Right lobe of liver (tissue), 6 donors: Measurements from ENCODE around the gene CRISP2. TPM values are rescaled to one million over a fixed set of nuclear protein-coding genes. Genes with fewer than 3 reads are reported as not detected.

Source experiments
- ATAC-seq, 4 donors: fragments of 200-7000 bp; cut with Tn5 transposase; one replicate each; pipeline ENCODE4 v1.9.1; 2020; ENCODE audit warnings: mild to moderate bottlenecking in 4 of 4, moderate library complexity in 4 of 4
- DNase-seq, 3 donors: peaks; one replicate each; pipeline ENCODE4 v3.0.0-alpha.2; 2020
- H3K27ac ChIP-seq, 3 donors: fragments of 200-600 bp; one replicate each; pipeline ENCODE4 v1.8.0; 2022
- H3K27me3 ChIP-seq, 2 donors: fragments of 200-600 bp; one replicate each; pipeline ENCODE4 v1.8.0; 2022
- H3K36me3 ChIP-seq, 4 donors: fragments of 200-600 bp; sonication (generic) in 1 of 4; one replicate each; pipeline versions ENCODE4 v1.5.1 to v1.8.0; 2017 to 2022; ENCODE audit warnings: control low read depth in 1 of 4
- H3K4me1 ChIP-seq, 4 donors: fragments of 200-600 bp; sonication (generic) in 1 of 4; one replicate each; pipeline versions ENCODE4 v1.5.1 to v1.8.0; 2017 to 2022; ENCODE audit warnings: control low read depth in 1 of 4
- H3K4me3 ChIP-seq, 3 donors: fragments of 200-600 bp; one replicate each; pipeline ENCODE4 v1.8.0; 2022
- H3K9me3 ChIP-seq, 4 donors: fragments of 200-600 bp; sonication (generic) in 1 of 4; one replicate each; pipeline versions ENCODE4 v1.5.1 to v1.8.0; 2017 to 2022; ENCODE audit warnings: control low read depth in 1 of 4
- POLR2A ChIP-seq: fragments of 450-650 bp; IDR thresholded peaks from one replicate; pipeline ENCODE4 v1.6.1; 2017; ENCODE audit warnings: antibody characterized with exemption, mild to moderate bottlenecking
- WGBS: methylation state at CpG from one replicate; pipeline ENCODE4 v1.1.6; 2018; ENCODE audit warnings: low coverage, low lambda C conversion rate; ENCODE audit not compliant: insufficient coverage; ENCODE audit errors: missing lambda C conversion rate; 5-methylcytosine and 5-hydroxymethylcytosine counted together
- intact Hi-C, 2 donors: fragments of 100-400 bp; cut with DNase I; formaldehyde crosslinking; loops; one replicate each; pipeline versions ENCODE4 v1.11.2 to v1.14.1; 2022
- total RNA-seq, 6 experiments: library from RNA; depleted of rRNA in 2 of 6; stranded (reverse); fragments of >200 nt in 2 of 6; fragmentation: NEBNext Ultra II Directional in 3 of 6; extraction: Animal tissue kit (Norgen Biotek cat#: 25700) in 3 of 6; gene quantifications; one replicate each; pipeline versions ENCODE4 v1.1.0 to v1.2.4, GENCODE V29; 2016 to 2023
- TF ChIP-seq, protein P1 (sequence below), 4 donors: fragments of 200-600 bp in 3 of 4; fragments of 450-650 bp in 1 of 4; IDR thresholded peaks; one replicate each; pipeline versions ENCODE4 v1.5.1 to v1.8.0; 2016 to 2022; ENCODE audit warnings: antibody characterized with exemption in 4 of 4, mild to moderate bottlenecking in 2 of 4
- donor health status: DM: no; HTN: yes; CAD: no.
- donor health status: DM: no; HTN: no; CAD: no.
- donor health status: DM: no; HTN: no; CAD: no.
- donor health status: DM: no; HTN: yes; CAD: no.
- donor health status: DM: no; HTN: yes; CAD: no.

CRISP2 gene
- total RNA-seq, 6 experiments from 2014 or later, result not detected

DNA sequence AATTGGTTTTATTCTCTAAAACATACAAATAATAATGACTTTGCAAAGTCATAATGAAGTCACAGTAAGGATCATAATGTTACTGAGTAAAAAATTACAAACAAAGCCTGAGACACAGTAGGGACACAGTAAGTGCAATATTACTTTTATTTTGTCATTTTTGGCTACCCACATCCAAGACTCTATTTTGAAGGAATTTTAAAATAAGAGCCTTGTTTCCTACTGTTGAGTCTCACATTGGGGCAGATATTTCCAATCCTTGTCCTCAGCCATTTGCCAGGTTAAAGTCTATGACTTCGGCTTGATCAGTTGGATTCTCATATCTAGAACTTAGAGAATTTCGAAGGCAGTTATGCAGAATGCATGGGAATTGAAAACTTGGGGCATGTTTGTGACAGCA lies 65.9 kb downstream of the CRISP2 start:
- ATAC-seq, result no peak
- 71% methylated on average over 2 of the region's 2 CpGs for whole genome bisulfite sequencing

DNA sequence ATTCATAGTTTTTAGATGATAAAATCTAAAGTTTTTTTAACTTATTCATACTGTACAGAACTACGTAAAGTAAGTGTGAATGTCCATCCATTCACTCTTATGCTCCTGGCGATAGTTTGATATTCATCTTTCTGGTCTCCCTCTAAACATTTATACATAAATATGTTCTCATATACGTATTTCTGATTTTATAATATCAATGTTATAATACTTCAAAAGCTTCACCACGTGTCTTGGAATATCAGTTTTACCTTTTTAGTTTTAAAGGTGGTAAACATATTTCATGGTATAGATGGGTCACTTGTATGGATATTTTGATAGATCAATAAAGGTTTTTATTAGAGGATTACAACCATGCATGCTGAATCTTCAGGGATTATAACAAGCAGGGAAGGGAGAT lies 66.4 kb downstream of the CRISP2 start:
- Histone ChIP-seq H3K9me3 (no peaks in the 10 kb centered on the region), H3K27ac (no peak overlapping the region), H3K4me3 (no peak overlapping the region), H3K36me3 (no peaks in the 10 kb centered on the region), H3K4me1 (no peaks in the 10 kb centered on the region), H3K27me3 (no peaks in the 10 kb centered on the region)
- no peak for DNase-seq
- WGBS, result 62% methylated on average over 4 of the region's 4 CpGs
- TF ChIP-seq POLR2A, result no peak
- TF ChIP-seq, protein P1, sequence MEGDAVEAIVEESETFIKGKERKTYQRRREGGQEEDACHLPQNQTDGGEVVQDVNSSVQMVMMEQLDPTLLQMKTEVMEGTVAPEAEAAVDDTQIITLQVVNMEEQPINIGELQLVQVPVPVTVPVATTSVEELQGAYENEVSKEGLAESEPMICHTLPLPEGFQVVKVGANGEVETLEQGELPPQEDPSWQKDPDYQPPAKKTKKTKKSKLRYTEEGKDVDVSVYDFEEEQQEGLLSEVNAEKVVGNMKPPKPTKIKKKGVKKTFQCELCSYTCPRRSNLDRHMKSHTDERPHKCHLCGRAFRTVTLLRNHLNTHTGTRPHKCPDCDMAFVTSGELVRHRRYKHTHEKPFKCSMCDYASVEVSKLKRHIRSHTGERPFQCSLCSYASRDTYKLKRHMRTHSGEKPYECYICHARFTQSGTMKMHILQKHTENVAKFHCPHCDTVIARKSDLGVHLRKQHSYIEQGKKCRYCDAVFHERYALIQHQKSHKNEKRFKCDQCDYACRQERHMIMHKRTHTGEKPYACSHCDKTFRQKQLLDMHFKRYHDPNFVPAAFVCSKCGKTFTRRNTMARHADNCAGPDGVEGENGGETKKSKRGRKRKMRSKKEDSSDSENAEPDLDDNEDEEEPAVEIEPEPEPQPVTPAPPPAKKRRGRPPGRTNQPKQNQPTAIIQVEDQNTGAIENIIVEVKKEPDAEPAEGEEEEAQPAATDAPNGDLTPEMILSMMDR (IDR thresholded peaks at IDR 0.05), result no peak
- intact Hi-C loops, result no loop called here
- ATAC-seq, result no peak

More for the DNA sequence above, 65.9 kb downstream of the CRISP2 start:
- Histone ChIP-seq H3K4me3 (no peak overlapping the region), H3K4me1 (no peaks in the 10 kb centered on the region), H3K27me3 (no peaks in the 10 kb centered on the region), H3K27ac (no peak overlapping the region), H3K36me3 (no peaks in the 10 kb centered on the region), H3K9me3 (no peaks in the 10 kb centered on the region)
- TF ChIP-seq POLR2A, result no peak
- TF ChIP-seq, protein P1 (IDR thresholded peaks at IDR 0.05), result no peak
- intact Hi-C loops, result no loop called here
- no peak for DNase-seq

DNA sequence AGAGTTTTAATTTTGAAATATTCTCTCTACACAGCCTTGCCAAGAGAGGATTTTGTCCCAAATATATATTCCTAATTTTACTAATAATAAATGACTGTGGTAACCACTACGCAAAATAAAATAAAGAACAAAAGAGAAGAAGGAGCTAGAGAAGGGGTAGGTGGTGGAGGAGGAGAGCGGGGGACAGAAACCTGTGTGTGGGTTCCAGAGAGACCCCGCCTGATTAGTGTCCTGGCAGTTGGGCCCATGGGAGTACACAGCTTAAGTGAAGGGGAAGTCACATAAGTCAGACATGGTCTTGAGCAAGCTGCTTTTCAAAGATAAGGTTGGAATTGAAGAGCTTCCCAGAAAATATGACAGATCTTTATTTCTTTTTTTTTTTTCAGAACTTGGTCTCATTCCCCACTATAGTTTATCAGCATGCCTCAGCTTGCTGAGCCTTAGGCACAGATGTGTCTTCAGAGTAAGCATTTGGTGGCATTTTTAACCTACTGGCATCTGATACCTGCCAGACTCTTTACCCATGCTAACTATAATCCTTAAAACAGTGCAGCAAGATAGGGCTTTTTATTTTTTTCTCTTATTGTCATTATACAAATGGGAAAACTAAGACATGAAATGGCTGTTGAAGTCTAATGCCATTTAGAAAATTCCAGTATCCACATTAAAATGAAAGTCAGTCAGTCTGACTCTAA lies 67.1 kb downstream of the CRISP2 start:
- no peaks in the 10 kb centered on the region for H3K27me3 ChIP-seq
- TF ChIP-seq, protein P1 (IDR thresholded peaks at IDR 0.05), result no peak
- TF ChIP-seq POLR2A, result no peak

DNA sequence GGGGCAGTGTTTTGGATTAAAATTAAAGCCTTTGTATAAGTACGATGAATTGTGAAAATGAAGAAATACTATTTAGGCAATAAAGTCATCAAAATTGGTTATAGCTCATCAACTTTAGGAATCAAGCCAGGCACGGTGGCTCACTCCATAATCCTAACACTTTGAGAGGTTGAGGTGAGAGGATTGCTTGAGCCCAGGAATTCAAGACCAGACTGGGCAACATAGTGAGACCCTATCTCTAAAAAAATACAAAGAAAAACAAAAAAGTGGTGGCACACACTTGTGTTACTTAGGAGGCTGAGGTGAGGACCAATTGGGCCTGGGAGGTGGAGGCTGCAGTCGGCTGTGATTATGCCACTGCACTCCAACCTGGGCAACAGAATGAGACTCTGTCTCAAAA lies 68.2 kb downstream of the CRISP2 start:
- intact Hi-C loops, result no loop called here
- DNase-seq, result no peak

More for the DNA sequence above, 67.1 kb downstream of the CRISP2 start:
- ATAC-seq (no peak), DNase-seq (no peak)
- Histone ChIP-seq H3K36me3 (no peaks in the 10 kb centered on the region), H3K9me3 (no peaks in the 10 kb centered on the region), H3K27ac (no peak overlapping the region), H3K4me3 (no peak overlapping the region), H3K4me1 (no peaks in the 10 kb centered on the region)
- WGBS, result 66% methylated on average over 3 of the region's 3 CpGs
- intact Hi-C loops, result no loop called here

More for the DNA sequence above, 68.2 kb downstream of the CRISP2 start:
- no peak for ATAC-seq
- TF ChIP-seq, protein P1 (IDR thresholded peaks at IDR 0.05), result no peak
- no peak for TF ChIP-seq POLR2A
- H3K9me3 ChIP-seq, result no peaks in the 10 kb centered on the region
- H3K4me1 ChIP-seq, result no peaks in the 10 kb centered on the region
- no peaks in the 10 kb centered on the region for H3K27me3 ChIP-seq
- no peaks in the 10 kb centered on the region for H3K36me3 ChIP-seq
- H3K27ac ChIP-seq, result no peak overlapping the region
- H3K4me3 ChIP-seq, result no peak overlapping the region
- 65% methylated on average over 3 of the region's 3 CpGs for WGBS

Other genes with a start within 250 kb of the CRISP2 start
- gene GLYATL3, start 213.6 kb downstream of the CRISP2 start, total RNA-seq, result under 1 TPM in 2 of 6 experiments, not detected in 4; 0.44 to 0.48 TPM
- 1 to 10 TPM in 3 of 6 experiments, under 1 TPM in 3; 0.18 to 3.4 (median 0.79) TPM for gene C6orf141, start 162.9 kb downstream of the CRISP2 start, total RNA-seq
- gene RHAG, start 76.7 kb downstream of the CRISP2 start, total RNA-seq, result 1 to 10 TPM in 1 of 6 experiments, under 1 TPM in 3, not detected in 2; 0.18 to 2.7 (median 0.85) TPM
- gene CRISP3, start 30.8 kb upstream of the CRISP2 start, total RNA-seq, result 1 to 10 TPM in 1 of 6 experiments, under 1 TPM in 4, not detected in 1; 0.21 to 2.3 (median 0.24) TPM
- gene PGK2, start 73.7 kb upstream of the CRISP2 start, total RNA-seq, result not detected
- gene CRISP1, start 153.0 kb upstream of the CRISP2 start, total RNA-seq, result not detected